ENCODE data around the gene MRE11. TPM values are rescaled to one million over a fixed set of nuclear protein-coding genes. Genes with fewer than 3 reads are reported as not detected.

MRE11 gene
- total and polyA plus RNA-seq, 9 of the 15 experiments (the other 6 are each of a cell fraction or from before 2014, with no cell fraction given): 18.3 to 45.2 (median 29.1) TPM

- peak; percentile 51; the same call in 1 of the 2 replicates for TF ChIP-seq REST (IDR thresholded peaks at IDR 0.05; ENCODE audit: borderline replicate concordance)
- no peak for TF ChIP-seq REST (CRISPR knock-in tag; IDR thresholded peaks at IDR 0.05; ENCODE audit: low read depth)
- no peak for TF ChIP-seq SETDB1 (IDR thresholded peaks at IDR 0.05; ENCODE audit: low read length)
- TF ChIP-seq TAF7 (tag; IDR thresholded peaks at IDR 0.05): no peak
- no peak for TF ChIP-seq KAT8 (IDR thresholded peaks at IDR 0.05; ENCODE audit: low read depth)
- no peak for TF ChIP-seq SMARCB1 (IDR thresholded peaks at IDR 0.05; ENCODE audit: insufficient read length, low read depth)
- no peak for TF ChIP-seq MLX (CRISPR knock-in tag; conservative IDR thresholded peaks at IDR 0.05)
- TF ChIP-seq BRD9 (IDR thresholded peaks at IDR 0.05; ENCODE audit: low read depth, partially characterized antibody): no peak
- no peak for TF ChIP-seq ZNF347 (CRISPR knock-in tag; IDR thresholded peaks at IDR 0.05; ENCODE audit: low read depth)
- TF ChIP-seq CTCF (IDR thresholded peaks at IDR 0.05 in 2 of 3, conservative IDR thresholded peaks at IDR 0.05 in 1 of 3; ENCODE audit: insufficient read depth in 2 of 3, low read depth in 1 of 3, low read length in 3 of 3): peak; percentile 41 to 70 (median 46); a peak in 5 of 6 replicates
- no peak for TF ChIP-seq ZNF253 (CRISPR knock-in tag; conservative IDR thresholded peaks at IDR 0.05)
- TF ChIP-seq, protein P1, sequence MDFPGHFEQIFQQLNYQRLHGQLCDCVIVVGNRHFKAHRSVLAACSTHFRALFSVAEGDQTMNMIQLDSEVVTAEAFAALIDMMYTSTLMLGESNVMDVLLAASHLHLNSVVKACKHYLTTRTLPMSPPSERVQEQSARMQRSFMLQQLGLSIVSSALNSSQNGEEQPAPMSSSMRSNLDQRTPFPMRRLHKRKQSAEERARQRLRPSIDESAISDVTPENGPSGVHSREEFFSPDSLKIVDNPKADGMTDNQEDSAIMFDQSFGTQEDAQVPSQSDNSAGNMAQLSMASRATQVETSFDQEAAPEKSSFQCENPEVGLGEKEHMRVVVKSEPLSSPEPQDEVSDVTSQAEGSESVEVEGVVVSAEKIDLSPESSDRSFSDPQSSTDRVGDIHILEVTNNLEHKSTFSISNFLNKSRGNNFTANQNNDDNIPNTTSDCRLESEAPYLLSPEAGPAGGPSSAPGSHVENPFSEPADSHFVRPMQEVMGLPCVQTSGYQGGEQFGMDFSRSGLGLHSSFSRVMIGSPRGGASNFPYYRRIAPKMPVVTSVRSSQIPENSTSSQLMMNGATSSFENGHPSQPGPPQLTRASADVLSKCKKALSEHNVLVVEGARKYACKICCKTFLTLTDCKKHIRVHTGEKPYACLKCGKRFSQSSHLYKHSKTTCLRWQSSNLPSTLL (IDR thresholded peaks at IDR 0.05): no peak
- no peak for TF ChIP-seq ATF1 (CRISPR knock-in tag; IDR thresholded peaks at IDR 0.05)
- no peak for TF ChIP-seq ATF1 (tag; IDR thresholded peaks at IDR 0.05)
- TF ChIP-seq E2F3 (CRISPR knock-in tag; IDR thresholded peaks at IDR 0.05): no peak
These were observed 25.9 kb upstream of the MRE11 start (continued) for GRCh38 chr11:94519478-94520084.

All from K562 (cell line).